Fibroblast of lung (primary cell): ENCODE measurements around the gene GPR157.

Experiments
- CTCF ChIP-seq, 2 donors: IDR thresholded peaks in 1 of 2; conservative IDR thresholded peaks in 1 of 2; 1 replicate in 1 of 2; 2 replicates in 1 of 2; pipeline ENCODE4 v1.5.1; 2011 to 2012; ENCODE audit warnings: low read length in 2 of 2, control low read depth in 1 of 2, inconsistent platforms in 1 of 2, low read depth in 1 of 2, mild to moderate bottlenecking in 1 of 2
- EZH2 ChIP-seq: IDR thresholded peaks from 2 replicates; pipeline ENCODE4 v1.5.1; 2012; ENCODE audit warnings: low read length, control low read depth, mild to moderate bottlenecking; ENCODE audit errors: missing control alignments

DNA sequence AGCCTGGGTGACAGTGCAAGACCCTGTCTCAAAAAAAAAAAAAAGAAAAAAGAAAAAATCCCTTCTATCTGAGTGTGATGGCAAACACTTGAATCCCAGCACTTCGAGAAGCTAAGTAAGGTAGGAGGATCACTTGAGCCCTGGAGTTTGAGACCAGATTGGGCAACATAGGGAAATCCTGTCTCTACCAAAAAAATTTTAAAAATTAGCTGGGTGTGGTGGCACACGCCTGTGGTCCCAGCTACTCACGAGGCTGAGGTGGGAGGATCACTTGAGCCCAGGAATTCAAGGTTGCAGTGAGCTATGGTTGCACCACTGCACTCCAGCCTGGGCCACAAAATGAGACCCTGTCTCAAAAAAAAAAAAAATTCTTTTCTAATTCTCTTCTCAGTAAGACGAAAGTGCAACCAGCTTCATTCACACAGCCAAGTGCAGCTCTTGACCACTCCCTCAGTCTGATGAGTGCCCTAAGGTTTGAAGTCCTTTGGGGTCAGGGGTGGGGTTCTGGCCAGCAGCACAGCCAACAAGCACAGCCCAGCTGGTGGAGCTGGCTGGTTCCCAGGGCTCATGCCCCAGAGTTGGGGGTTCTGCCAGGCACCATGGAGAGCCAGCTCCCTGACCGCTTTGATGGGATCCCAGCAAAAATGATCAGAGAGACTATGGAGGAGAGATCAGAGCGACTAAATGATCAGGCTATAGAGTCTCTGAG is 67.5 kb downstream of the GPR157 start:
- TF ChIP-seq CTCF (conservative IDR thresholded peaks at IDR 0.05 in 1 of 2, IDR thresholded peaks at IDR 0.05 in 1 of 2; ENCODE audit: low read depth in 1 of 2, low read length in 2 of 2) (no peak), EZH2 (no peak)
